Stimulated activated naive CD4-positive, alpha-beta T cell (primary cell): ENCODE results near the gene ORMDL1.
A peak's percentile ranks its signal among the peaks of the same experiment; 100 is the strongest.
"Not testable (repeated sequence)": the region's sequence is repeated elsewhere in the genome, so short reads cannot be mapped to it uniquely, and the experiment has no call there.

Experiments used
- DNase-seq, 6 experiments: peaks; one replicate each; lab custom pipeline; 2025; lab: John Stamatoyannopoulos, UW

ORMDL1 gene

DNA sequence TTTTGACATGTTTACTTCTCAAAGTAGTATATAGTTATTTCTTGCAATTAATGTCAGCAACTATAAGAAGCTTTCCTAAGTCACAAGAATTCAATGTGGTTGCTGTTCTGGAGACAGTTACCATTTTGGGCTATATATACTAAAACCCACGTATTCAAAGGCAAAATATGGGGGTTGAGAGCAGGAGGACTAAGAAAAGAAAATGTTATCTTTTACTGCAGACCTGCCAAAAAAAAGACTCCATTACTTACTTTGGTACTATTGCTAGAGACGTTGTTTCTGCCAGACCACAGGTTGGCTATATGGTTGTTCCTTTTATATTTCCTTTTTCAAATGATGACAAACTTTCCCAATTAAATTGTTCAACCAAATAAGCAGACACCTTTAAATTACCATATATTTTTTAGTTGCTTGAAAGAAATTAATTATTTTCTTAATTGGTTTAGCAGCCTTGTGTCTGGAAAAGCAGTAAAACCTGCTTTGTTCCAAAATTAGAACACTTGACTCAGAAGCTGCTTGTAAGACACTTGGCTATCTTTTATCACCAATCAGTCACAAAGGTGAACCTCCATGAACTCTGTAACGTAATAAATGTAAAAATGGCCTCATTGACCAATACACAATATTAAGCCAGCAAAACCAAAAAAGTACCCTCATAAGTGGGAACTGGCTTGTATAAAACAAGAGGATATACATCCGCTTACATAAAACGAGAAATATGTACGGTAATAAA, 13.4 kb downstream of the ORMDL1 start:
- DNase-seq, result no peak

DNA sequence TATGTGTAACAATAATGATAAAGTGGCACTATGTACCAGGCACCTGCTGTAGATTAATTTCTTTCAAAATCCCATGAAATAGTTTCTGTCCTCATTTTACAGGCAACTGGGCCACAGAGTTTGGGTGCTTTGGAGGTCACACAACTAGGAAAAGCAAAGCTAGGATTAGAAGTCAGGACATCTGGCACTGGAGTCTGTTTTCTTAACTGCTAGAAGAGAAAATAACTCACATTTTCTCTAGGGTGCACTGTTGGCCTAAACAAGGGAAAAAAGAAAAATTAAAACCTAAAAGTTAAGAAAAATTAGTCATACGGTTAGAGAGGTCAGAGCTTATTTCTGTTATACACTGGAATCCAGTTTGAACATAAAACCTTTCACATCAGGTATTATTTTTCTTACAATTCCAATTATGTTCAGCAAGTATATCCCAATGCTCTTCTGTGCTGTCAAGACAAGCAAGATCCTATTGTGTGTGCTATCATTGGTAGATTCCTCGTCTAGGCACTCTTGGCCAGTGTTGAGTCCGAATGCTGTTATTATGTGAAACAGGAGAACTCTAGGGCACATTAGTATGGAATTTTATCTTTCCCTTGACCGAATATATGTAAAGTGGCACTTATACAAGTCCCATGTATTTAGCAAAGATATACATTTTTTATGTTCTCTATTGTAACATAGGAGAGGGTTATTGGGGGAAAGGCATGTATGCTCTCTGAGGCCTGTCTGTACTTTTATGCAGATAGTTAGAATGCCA, 20.1 kb downstream of the ORMDL1 start:
- no peak for DNase-seq

DNA sequence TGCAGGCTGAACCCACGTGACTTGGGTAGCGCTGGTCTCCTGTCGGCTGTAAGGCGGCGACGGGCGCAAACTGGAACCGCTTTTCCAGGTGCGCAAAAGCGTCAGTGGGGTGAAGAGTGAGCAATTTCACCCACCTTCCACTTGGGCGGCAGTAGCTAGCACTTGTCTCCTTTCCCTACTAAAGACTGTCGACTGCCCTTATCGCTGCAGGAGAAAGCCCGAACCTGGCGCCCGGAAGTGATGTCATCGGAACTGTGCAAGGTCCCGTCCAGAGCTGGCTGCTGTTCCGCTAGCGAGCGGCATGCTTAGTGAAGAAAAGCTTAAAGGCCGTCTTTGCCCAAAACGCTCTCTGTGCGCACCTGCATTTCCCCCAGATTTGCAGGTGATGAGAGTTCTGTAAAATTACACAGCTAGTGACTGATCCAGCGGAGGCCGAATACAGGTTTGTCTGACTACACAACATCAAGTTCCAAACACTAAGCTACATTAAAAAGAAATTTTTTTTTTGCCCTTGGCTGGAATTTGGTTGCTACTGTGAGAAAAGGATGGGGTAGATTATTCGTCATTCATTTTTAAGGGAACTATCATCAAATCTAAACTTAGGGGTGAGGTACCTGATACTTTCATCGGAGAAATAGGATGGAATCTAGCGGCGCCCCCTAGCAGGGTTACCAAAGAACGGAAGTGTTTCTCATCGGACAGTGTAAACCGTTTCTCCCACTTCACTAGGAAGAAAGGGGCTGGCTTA, 21.4 kb downstream of the ORMDL1 start, which contains the start of gene OSGEPL1:
Gene OSGEPL1, minus strand, starts transcription at position 242 of the 748 bp plus-strand sequence. CDS start 1,152 bp downstream, outside the sequence.
- DNase-seq, result peak; percentile 82 to 92 (median 90)

DNA sequence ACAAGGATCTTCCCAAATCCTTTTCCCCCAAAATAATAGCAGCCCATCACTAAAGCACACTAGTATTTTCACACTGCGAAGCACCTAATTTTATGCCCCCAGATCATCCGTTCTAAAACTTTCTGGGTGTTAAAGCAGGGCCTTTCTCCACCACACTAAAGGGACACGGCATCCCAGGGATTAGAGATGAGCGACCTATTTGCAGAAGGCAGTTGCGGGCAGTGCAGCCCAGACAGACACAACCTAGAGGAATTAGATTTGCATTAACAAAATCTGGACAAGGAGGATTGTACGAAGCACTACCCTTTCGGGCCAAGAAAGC, 21.9 kb downstream of the ORMDL1 start:
- DNase-seq, result no peak

DNA sequence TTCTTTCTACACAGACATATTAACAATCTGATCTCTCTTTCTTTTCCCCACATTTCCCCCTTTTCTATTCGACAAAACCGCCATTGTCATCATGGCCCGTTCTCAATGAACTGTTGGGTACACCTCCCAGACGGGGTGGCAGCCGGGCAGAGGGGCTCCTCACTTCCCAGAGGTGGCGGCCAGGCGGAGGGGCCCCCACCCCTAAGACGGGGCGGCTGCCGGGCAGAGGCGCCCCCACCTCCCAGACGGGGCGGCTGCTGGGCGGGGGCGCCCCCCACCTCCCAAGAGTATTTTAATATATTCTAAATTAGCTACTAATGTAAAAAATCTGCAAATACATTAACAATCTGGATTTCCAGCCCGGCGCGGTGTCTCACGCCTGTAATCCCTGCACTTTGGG, 24.0 kb downstream of the ORMDL1 start:
- DNase-seq, result not testable (repeated sequence)

DNA sequence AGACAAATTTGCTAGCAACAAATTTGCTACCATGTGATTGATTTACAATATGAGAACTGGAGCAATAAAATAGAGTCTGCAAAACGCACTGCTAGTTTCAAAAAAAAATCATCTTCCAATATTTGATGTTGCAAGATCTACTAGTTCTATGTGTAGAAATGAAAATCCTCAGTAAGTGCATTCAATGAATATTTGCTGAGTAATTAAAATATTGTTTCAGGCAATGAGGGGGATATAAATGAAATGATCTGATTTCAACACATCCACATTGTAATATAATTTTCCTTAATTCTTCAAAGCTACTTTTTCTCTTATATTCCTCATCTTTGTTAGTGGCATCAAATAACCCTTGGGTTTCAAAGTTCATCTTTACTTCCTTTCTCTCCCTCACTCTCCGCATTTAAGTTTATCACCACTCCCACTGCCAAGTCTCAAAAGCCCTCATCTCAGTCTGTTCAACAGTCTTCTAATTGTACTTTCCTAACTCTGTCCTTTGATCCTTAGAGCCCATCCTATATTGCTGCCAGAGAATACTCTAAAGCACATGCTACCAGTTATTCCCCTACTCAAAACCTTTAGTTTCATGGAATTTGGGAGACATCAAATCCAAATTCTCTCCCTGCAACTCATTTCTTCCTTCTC, 27.7 kb downstream of the ORMDL1 start:
- no peak for DNase-seq

DNA sequence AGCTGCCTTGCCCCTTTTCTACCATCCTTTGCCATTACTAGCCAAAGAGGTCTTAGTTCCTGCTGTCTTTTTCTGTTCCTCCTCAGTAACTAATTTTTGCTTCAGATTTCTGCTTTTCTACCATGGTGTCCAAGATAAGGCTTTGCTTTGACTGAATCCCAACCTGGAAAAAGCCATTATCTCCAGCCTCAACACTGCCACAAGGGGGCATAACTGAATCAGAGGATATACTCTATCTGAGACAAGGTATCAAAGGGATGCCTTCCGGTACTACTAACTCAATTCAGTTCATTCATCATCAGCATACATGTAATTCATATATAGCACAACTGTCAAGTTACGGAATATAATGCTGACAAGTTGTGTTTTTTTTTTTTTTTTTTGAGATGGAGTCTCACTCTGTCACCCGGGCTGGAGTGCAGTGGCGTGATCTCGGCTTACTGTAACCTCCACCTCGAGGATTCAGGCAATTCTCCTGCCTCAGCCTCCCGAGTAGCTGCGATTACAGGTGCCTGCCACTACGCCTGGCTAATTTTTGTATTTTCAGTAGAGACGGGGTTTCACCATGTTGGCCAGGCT, 33.0 kb downstream of the ORMDL1 start:
- peak in 4 of 6 experiments; percentile 9 to 56 (median 40) for DNase-seq

DNA sequence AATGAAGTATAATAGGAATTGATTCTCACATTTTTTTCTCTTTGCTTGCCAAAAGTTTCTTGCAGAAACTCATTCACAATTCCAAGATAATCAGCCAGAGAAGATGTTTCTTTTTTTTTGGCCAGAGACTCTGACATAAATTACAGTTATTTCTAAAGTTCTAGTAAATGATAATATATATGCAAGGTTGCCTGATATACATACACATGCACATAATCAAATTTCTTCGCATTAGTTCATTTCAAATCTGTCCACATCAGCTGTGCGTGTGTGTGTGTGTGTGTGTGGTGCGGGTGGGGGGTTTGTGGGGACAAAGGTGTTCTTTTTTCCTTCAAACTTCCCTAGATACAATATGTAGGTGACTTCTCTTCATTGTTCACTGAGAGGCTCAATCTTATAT, 54.7 kb downstream of the ORMDL1 start:
- DNase-seq, result no peak

DNA sequence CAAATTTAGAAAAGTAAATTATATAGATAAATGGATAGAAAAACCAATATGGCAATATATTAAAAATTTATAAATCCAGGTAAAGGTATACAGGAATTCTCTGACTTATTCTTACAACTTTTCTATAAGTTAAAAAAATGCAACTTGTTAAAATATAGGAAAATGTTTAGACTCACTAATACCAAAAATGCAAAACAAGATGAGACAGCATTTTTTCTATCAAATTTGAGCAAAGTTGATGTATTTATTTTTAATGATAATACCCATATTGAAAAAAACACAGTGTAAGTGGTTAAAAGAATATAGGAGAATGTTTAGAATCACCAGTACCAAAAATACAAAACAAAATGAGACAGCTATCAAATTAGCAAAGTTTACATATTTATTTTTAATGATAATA, 57.3 kb downstream of the ORMDL1 start:
- DNase-seq, result no peak

DNA sequence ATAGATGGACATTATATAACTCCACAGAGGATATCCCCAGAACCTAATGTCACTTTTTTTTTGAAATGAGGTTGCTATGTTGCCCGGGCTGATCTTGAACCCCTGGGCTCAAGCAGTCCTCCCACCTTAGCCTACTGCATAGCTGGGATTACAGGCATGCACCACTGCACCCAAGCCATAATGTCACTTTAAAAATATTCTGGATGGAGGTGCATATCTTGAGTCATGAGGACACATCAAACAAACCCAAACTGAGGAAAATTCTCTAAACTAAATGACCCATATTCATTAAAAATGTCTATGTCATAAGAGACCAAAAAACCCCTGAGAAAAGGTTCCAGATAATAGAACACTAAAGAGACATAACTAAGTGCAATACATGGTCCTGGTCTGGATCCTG, 57.9 kb downstream of the ORMDL1 start:
- DNase-seq, result no peak

DNA sequence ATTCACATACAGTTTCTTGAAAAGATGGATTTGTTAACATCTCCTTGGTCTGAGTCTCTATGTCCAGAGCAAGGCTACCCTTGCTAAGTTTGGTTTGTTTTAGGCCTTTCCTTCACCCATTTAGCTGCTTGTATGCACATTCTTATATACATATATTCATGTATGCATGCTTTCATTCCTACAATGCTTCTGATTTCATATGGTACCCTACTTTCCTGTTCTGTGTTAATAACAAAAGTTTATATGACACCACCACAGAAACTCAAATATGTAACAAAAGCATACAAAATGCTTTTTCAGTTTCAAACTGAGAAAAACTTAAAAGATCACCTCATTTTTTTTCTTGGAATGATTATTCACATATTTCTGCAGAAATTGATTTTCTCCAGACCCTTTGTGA, 60.9 kb downstream of the ORMDL1 start:
- no peak for DNase-seq
